Measurements from ENCODE around the gene TLX3. TPM values are rescaled to one million over a fixed set of nuclear protein-coding genes. Genes with fewer than 3 reads are reported as not detected.

The TLX3 gene
- total RNA-seq, 1 experiment from 2014 or later: not detected

DNA sequence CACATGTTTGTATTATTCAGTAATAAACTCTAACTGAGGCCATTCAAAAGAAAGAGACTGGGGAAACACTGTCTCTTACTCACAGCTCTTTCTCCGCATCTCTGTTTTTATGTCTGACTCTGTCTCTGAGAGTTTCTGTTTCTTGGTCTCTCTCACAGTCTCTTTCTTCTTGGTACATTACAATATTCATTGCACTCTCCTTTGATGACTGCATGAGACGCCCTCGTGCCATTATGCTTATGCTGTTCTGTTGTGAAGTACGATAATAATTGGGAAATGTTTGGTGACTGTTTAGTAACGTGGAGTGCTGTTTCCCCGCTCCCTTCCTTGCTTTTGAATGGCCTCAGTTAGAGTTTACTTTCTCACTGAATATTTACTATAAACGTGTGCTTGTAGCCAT, 25.3 kb upstream of the TLX3 start:
- Histone ChIP-seq H3K23ac (ENCODE audit: insufficient read length, low read depth, low read length) (no peak overlapping the region), H4K20me1 (ENCODE audit: control insufficient read depth, insufficient read depth, insufficient read length) (no peaks in the 10 kb centered on the region), H3K4ac (ENCODE audit: low read depth, low read length) (no peak overlapping the region), H3K4me2 (ENCODE audit: insufficient read depth, insufficient read length, low read length) (no peak overlapping the region), H3K79me1 (ENCODE audit: insufficient read depth, low read depth, low read length, poor library complexity, severe bottlenecking) (no peaks in the 10 kb centered on the region), H2BK120ac (ENCODE audit: low read depth, low read length, poor library complexity, severe bottlenecking) (no peak overlapping the region), H4K8ac (replicated peaks; ENCODE audit: insufficient read length, low read depth, low read length) (no peak overlapping the region), H3K27me3 (ENCODE audit: insufficient read depth, low read length) (no peaks in the 10 kb centered on the region), H3K27ac (ENCODE audit: insufficient read length, low read depth, low read length) (no peak overlapping the region), H4K5ac (ENCODE audit: insufficient read length, low read depth, low read length) (no peak overlapping the region), H3K23me2 (ENCODE audit: insufficient read length, low read depth, low read length, poor library complexity, severe bottlenecking) (no peaks in the 10 kb centered on the region), H2AK5ac (ENCODE audit: insufficient read length, low read length) (no peak overlapping the region), H3K14ac (ENCODE audit: insufficient read depth, low read length) (no peak overlapping the region), H3K9me3 (ENCODE audit: control insufficient read depth, low read depth, low read length) (no peaks in the 10 kb centered on the region), H2BK20ac (ENCODE audit: low read depth, low read length, poor library complexity, severe bottlenecking) (no peak overlapping the region), H3K56ac (ENCODE audit: insufficient read length, low read depth, low read length) (no peak overlapping the region), H2AFZ (ENCODE audit: low read length) (no peak overlapping the region), H3T11ph (ENCODE audit: low read length) (no peak overlapping the region), H2BK12ac (ENCODE audit: insufficient read length, low read depth, low read length) (no peak overlapping the region), H3K9ac (ENCODE audit: extremely low read depth, insufficient read length, low read length) (no peak overlapping the region), H2BK5ac (ENCODE audit: insufficient read length, low read length) (no peak overlapping the region), H3K18ac (ENCODE audit: insufficient read length, low read depth, low read length) (no peak overlapping the region), H2BK15ac (ENCODE audit: low read depth, low read length) (no peak overlapping the region), H3K4me1 (ENCODE audit: insufficient read depth, low read length) (no peaks in the 10 kb centered on the region), H3K79me2 (ENCODE audit: insufficient read depth, low read length) (no peaks in the 10 kb centered on the region), H4K91ac (ENCODE audit: insufficient read length, low read depth, low read length) (no peak overlapping the region)
- Mint-ChIP-seq H3K9me3 (no peaks in the 10 kb centered on the region), H3K4me1 (no peaks in the 10 kb centered on the region), H3K36me3 (ENCODE audit: insufficient read depth in 1 of 3, low read depth in 3 of 3) (no peaks in the 10 kb centered on the region; a peak in 1 of 7 replicates), H3K4me3 (no peak overlapping the region), H3K27me3 (ENCODE audit: low read depth) (peaks cover 10% of the 10 kb centered on the region), H3K27ac (peak overlapping the region in 1 of 3 experiments; percentile 79; a peak in 1 of 7 replicates)
- DNase-seq: no peak
- no CpG with 5 or more reads among the region's 7 CpGs for WGBS (ENCODE audit: extremely low coverage, insufficient read length, low lambda C conversion rate)
- TF ChIP-seq, protein P1, sequence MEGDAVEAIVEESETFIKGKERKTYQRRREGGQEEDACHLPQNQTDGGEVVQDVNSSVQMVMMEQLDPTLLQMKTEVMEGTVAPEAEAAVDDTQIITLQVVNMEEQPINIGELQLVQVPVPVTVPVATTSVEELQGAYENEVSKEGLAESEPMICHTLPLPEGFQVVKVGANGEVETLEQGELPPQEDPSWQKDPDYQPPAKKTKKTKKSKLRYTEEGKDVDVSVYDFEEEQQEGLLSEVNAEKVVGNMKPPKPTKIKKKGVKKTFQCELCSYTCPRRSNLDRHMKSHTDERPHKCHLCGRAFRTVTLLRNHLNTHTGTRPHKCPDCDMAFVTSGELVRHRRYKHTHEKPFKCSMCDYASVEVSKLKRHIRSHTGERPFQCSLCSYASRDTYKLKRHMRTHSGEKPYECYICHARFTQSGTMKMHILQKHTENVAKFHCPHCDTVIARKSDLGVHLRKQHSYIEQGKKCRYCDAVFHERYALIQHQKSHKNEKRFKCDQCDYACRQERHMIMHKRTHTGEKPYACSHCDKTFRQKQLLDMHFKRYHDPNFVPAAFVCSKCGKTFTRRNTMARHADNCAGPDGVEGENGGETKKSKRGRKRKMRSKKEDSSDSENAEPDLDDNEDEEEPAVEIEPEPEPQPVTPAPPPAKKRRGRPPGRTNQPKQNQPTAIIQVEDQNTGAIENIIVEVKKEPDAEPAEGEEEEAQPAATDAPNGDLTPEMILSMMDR (conservative IDR thresholded peaks at IDR 0.05): no peak
